ENCODE results near the gene CLDN20.

The CLDN20 gene

GRCh38 chr6:155245193-155245592, 18.6 kb upstream of the CLDN20 start:
- DNase-seq (ENCODE audit: low spot score) = no peak

DNA sequence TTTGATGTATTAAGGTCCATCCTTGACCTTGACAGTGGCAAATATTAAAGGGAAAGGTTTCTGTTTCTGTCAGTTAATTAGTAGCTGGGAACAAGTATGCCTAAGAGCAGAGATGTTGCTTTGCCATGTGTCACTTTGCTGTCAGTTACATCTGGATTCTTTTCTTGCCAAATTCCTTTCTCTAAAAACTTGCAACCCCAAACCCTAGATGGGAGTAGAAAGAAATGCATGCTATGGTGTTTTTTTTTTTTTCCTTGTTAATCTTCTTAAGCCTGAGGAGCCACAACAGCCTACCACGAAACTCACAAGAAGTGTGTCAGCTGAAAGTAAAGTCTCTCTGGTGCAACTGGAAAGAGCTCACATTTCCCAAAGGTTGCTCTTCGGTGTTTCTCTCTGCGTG, 18.0 kb upstream of the CLDN20 start:
- DNase-seq (ENCODE audit: low spot score) = no peak

- DNase-seq (ENCODE audit: low spot score) = no peak
These were observed 17.0 kb upstream of the CLDN20 start for GRCh38 chr6:155246825-155247224.

DNA sequence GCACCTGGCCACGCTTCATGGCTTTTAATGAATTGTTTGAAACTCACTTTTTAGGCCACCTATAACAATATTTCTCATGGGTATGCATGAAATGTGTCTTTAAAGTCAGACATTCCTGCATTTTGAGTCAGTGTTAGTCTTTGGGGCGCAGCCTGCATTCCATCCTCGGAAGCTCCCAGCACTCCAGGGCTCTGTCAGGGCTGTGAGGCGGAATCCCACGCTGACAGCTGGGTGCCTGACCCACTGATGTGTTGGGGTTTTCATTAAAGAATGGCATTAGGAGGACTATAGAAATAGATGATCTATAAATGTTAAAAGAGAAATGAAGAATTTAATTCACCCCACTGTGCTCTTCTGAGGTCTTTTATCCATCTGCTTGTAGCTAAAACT, 16.2 kb upstream of the CLDN20 start:
- peak; percentile 52 for DNase-seq (ENCODE audit: low spot score)

DNA sequence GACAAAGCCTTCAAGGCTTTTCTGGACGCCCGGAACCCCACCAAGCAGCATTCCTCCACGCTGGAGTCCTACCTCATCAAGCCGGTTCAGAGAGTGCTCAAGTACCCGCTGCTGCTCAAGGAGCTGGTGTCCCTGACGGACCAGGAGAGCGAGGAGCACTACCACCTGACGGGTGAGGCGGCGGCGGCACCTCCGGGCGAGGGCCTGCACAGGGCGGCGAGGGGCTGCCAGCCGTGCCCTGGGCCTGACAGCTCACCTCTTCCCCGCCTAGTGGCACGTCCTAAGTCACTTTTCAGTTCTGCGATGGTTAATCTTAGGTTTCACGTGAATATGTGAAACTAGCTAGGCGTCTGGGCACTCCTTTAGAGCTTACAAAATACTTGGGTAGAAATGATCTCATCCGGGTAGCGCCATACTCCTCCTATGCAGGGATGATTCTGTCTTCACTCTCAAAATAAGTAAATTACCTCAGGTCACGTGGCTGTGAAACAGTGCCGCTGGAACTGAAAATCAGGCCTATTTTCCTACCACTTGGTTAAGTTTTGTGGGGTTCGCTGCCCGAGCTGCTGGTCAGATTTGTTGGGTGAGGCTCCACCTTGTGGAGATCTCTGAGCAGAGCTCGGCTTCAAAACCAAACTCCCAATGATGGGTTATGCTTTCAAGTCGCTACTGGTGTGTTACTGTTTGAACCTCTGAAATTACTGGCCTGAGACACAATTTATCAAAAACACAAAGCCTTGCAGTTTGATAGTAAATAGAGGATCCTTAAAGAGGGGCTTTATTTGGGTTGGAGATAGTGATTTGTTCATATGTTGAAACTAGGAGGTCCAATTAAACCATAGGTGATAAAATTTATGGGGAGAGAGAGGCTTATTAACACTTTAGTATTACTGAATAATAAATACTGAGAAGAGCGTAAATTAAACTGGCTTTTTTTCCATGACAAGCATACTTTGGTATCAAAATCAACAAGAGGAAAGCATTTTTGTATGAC, 15.5 kb upstream of the CLDN20 start:
- peak; percentile 75 for DNase-seq (ENCODE audit: low spot score)

GRCh38 chr6:155250701-155251381, 13.0 kb upstream of the CLDN20 start:
- DNase-seq (ENCODE audit: low spot score) = no peak

DNA sequence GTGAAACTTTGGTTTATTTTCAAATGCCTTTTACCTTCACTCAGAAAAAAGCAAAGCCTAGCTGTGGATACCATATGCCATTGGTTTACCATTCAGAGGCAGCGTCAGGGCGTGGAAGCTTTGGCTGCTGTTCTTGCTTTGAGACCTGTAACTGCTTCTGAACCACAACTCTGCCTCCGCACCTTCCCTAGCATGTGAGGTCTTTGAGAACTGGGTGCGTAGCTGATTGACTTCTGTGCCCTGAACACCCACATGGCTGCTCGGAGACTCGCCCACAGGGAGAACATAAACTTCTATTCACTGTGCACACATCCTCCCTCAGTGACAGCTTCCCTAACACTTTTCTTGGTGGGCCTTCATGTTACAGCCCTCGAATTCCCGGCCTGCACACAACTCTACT, 11.2 kb upstream of the CLDN20 start:
- no peak for DNase-seq (ENCODE audit: low spot score)

DNA sequence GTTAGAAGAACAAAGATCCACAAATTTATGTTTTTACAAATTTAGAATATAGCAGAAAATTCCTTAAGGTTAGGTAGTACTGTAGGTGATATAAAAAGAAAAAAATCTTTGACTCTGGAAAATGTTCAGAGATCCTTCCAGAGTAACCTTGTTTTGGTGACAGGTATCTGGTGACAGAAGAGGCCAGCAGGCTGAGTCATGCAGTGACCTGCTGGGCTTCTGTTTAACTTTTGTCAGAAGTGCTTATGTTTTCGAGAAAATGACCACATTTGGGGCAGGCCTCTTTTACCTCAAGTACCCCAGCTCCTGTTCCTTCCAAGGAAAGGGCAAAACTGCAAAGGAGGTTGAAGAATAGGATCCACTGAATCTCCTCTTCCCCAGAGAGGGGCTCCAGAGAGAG, 10.5 kb upstream of the CLDN20 start:
- DNase-seq (ENCODE audit: low spot score) = no peak

DNA sequence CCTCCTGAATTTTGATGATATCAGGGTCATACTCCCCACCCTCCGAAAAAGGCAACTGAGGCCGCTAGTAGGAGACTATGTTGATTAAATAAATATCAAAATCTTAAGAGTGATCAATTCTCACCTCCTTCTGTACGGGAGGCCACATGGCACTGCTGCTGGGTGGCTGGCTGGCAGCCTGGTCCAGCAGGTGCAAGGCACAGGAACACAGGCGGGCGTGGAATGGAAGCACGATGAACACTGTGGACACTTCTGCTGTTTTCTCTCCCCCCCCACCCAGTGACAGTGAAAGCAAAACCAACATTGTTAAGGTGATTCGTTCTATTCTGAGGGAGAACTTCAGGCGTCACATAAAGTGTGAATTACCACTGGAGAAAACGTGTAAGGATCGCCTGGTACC, 9.7 kb upstream of the CLDN20 start:
- no peak for DNase-seq (ENCODE audit: low spot score)

GRCh38 chr6:155256122-155256795, 7.6 kb upstream of the CLDN20 start:
- DNase-seq (ENCODE audit: low spot score) = no peak

- DNase-seq (ENCODE audit: low spot score) = no peak
These were observed 6.0 kb upstream of the CLDN20 start for GRCh38 chr6:155257796-155258195.

GRCh38 chr6:155259204-155259603, 4.6 kb upstream of the CLDN20 start:
- DNase-seq (ENCODE audit: low spot score) = no peak

DNA sequence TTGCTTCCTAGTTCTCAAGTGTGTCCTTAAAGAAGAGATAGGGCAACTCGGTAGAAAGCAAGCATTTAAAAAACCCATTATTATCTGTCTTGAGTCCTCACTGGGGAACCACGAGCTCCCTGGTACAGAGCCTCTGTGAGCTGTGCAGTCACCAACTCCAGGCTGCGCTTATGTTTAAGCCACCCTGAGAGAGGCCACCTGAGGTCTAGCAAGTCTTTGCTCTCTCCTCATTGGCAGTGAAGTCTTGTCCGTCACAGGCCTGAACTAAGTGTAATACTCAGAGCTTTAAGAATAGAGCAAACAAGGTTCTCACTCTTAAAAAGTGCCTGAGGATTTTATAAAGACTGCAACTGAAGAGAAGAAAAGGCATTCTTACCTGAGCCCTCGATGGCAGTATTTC, 3.9 kb upstream of the CLDN20 start:
- no peak for DNase-seq (ENCODE audit: low spot score)

DNA sequence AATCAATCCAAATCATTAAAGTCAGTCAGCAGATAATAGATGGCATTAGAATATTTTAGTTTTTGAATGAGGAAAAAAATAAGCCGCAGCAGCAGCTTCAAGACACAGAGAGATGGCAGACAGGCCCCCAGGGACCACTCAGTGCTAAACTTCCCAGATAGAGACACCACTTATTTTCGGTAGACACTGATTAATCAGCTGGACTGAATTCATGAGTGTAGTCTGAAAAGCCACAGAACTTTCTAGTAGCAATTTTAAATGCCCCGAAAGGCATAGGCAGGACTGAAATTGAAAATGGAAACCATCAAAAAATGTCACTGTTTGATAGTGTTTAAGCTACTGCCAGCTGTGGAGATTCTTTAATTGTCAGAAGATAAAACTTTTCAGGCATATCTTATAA, 3.1 kb upstream of the CLDN20 start:
- DNase-seq (ENCODE audit: low spot score) = no peak

DNA sequence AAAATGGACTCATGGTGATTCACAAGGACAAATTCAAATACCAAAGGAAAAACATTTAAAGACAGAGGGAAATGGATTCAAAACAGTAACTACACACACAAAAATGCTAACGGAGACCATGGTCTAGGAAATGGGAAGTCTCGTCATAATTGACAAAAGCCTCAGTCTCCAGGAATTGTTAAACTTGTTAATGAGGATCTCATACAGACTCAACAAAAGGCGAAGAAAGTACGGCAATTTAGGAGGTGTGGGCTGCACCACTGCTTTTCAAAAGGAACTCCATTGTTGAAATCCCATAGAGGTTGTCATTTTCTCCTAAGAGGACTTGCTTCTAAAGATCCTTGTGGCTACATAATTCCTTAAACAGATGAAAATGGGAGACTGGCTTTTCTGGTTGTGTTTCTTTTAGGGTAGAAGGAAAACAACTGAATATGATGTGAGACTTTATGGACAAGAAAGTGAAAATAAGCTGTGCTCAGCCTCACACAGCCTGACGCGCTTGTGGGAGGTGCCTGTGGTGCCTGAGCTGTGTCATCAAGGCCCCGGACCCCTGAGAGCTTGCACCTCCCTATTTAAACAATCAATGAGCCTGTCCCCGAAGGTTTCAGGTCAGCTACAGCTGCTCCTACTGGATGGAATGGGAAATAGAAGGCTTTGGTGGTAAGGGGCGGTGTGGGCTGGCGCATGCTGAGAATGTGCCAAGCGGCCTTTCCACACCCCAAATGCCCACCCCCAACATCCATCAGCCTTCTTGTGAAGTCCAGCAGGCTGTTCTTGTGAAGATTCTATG, 2.5 kb upstream of the CLDN20 start:
- DNase-seq (ENCODE audit: low spot score) = peak; percentile 43

GRCh38 chr6:155262655-155263054, 1.2 kb upstream of the CLDN20 start:
- no peak for DNase-seq (ENCODE audit: low spot score)

DNA sequence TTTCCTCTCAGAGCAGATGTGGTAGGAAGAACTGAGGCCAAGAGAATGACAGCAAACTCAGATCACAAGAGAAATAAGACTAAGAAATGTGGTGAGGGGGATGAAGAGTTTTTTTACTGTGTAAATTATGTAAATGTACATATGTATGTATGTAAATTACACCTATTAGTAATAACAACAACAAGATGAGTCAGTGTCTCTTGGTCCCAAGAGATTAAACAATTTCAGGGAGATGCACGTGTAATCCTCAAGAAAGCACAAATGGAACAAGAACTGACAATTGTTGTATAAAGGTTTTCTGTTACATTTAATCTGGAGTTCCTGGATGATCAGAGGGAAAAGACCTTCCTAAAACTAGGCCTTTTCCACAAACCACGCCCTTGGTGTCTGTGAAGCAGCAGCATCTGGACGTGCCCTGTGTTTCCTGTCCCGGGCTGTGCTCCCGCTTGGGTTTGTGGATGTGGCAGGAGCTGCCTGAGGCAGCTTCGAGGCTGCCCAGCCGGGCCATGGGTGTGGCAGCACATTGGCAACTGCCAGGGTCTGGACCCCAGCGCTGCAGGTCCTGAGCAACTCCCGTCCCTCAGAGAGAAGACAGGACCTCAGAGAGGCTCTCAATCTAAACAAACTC, 994 bp downstream of the CLDN20 start:
- DNase-seq (ENCODE audit: low spot score) = no peak

GRCh38 chr6:155265843-155266535, 2.2 kb downstream of the CLDN20 start:
- DNase-seq (ENCODE audit: low spot score) = no peak

DNA sequence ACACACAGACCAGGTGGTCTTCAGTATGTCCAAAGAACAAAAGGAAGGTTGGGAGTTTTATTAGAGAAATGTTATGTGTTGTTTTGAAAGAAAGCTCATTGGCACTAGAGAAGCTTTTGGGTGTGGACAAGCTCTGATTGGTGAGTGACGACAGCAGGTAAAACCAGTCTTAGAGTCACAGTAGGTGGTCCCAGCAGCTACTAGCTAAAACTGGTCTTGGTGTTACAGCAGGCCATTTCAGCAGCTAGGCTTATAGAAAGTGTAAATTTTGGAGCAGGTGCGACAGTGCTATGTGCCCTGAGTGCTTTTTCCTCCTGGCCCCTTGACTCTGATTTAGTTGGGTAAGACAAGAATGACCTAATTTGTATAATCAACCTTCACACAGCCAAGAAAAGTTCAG, 3.6 kb downstream of the CLDN20 start:
- no peak for DNase-seq (ENCODE audit: low spot score)

- DNase-seq (ENCODE audit: low spot score) = peak; percentile 14
These were observed 4.5 kb downstream of the CLDN20 start for GRCh38 chr6:155268088-155268867.
